ENCODE data around the gene RABGAP1L.

Gene RABGAP1L

DNA sequence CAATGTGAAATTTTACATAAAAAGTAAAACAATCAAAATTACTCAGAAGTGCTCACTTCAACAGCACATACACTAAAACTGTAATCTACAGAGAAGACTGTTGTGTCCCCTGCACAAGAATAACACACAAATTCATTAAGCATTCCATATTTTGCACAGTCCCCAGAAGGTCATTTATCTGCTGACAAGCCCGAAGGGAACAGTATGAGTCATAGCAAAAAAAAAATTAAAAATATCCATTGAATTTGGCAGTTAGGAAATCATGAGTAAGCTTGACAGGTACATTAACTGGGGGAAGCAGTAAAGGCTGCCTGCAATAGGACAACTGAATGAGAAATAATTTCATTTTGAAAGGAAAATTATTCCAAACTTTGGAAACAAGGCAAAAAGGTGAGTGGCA, 837.2 kb downstream of the RABGAP1L start:
- H3K36me3 ChIP-seq (ENCODE audit: low read length) = peaks cover 21% of the 10 kb centered on the region; the same call in 1 of the 2 replicates
- H2AFZ ChIP-seq (ENCODE audit: low read depth, low read length, severe bottlenecking) = no peak overlapping the region
- H3K79me2 ChIP-seq (ENCODE audit: insufficient read depth, low read length) = peaks cover 16% of the 10 kb centered on the region
- no peak overlapping the region for H3K27ac ChIP-seq (ENCODE audit: low read depth, low read length)
- no peaks in the 10 kb centered on the region for H4K20me1 ChIP-seq (ENCODE audit: low read depth, low read length)
- H3K9ac ChIP-seq (ENCODE audit: low read length) = no peak overlapping the region
- peaks cover 37% of the 10 kb centered on the region for H3F3A ChIP-seq (ENCODE audit: insufficient read depth)
- H3K4me3 ChIP-seq (ENCODE audit: insufficient read depth, low read length, poor library complexity, severe bottlenecking) = no peak overlapping the region
- TF ChIP-seq EZH2phosphoT487 (conservative IDR thresholded peaks at IDR 0.05; ENCODE audit: low read length) = no peak
- no peak for TF ChIP-seq CTCF (IDR thresholded peaks at IDR 0.05; ENCODE audit: insufficient read depth, low read length, poor library complexity, severe bottlenecking)
- no peaks in the 10 kb centered on the region for H3K9me2 ChIP-seq (replicated peaks; ENCODE audit: insufficient read depth, low read length)
- no peak overlapping the region for H3K4me2 ChIP-seq (ENCODE audit: low read depth, low read length, poor library complexity, severe bottlenecking)
- H3K27me3 ChIP-seq (ENCODE audit: low read length) = no peaks in the 10 kb centered on the region
- H3K9me3 ChIP-seq (ENCODE audit: insufficient read depth, low read length) = no peaks in the 10 kb centered on the region

- H3K9me2 ChIP-seq (replicated peaks; ENCODE audit: insufficient read depth, low read length) = no peaks in the 10 kb centered on the region
- no peak overlapping the region for H3K4me2 ChIP-seq (ENCODE audit: low read depth, low read length, poor library complexity, severe bottlenecking)
- H3K9ac ChIP-seq (ENCODE audit: low read length) = no peak overlapping the region
- peaks cover 34% of the 10 kb centered on the region for H3F3A ChIP-seq (ENCODE audit: insufficient read depth)
- no peak for TF ChIP-seq EZH2phosphoT487 (conservative IDR thresholded peaks at IDR 0.05; ENCODE audit: low read length)
- TF ChIP-seq CTCF (IDR thresholded peaks at IDR 0.05; ENCODE audit: insufficient read depth, low read length, poor library complexity, severe bottlenecking) = no peak
- peaks cover 21% of the 10 kb centered on the region for H3K79me2 ChIP-seq (ENCODE audit: insufficient read depth, low read length)
- peaks cover under 1% of the 10 kb centered on the region; the same call in 1 of the 2 replicates for H4K20me1 ChIP-seq (ENCODE audit: low read depth, low read length)
- H3K27me3 ChIP-seq (ENCODE audit: low read length) = no peaks in the 10 kb centered on the region
- H3K9me3 ChIP-seq (ENCODE audit: insufficient read depth, low read length) = no peaks in the 10 kb centered on the region
- H3K36me3 ChIP-seq (ENCODE audit: low read length) = peaks cover 19% of the 10 kb centered on the region; the same call in 1 of the 2 replicates
- no peak overlapping the region for H3K27ac ChIP-seq (ENCODE audit: low read depth, low read length)
- H2AFZ ChIP-seq (ENCODE audit: low read depth, low read length, severe bottlenecking) = no peak overlapping the region
- no peak overlapping the region for H3K4me3 ChIP-seq (ENCODE audit: insufficient read depth, low read length, poor library complexity, severe bottlenecking)
Measured at GRCh38 chr1:174997041-174997440, 837.7 kb downstream of the RABGAP1L start.

DNA sequence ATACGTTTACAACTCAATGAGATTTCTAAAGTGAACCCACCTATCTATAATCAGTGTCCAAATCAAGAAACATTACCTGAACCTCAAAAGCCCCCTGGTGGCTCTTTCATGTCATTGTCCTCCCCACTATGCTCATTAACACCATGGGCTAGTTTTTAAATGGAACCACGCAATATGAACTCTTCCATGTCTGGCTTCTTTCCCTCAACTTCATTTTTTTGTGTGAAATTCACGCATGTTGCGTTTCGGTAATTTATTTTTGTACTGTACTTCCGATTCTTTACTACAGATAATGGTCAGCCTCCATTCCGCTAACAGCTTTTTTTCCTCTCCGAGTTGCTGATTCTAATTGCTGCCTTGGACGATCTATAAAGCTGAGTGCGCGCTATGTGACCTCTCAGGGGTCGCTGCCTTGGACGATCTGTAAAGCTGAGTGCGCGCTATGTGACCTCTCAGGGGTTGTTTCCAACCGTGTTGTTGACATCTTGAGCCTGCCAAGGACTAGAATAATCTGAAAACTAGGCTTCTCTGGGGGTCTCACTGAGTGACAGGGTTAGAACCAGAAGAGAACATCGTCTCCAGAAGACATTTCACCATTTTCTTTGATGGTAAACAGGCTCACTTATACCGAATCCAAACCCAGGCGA, 839.4 kb downstream of the RABGAP1L start:
- Histone ChIP-seq H3K27ac (ENCODE audit: low read depth, low read length) (peak overlapping the region; percentile 94), H3K27me3 (ENCODE audit: low read length) (no peaks in the 10 kb centered on the region), H2AFZ (ENCODE audit: low read depth, low read length, severe bottlenecking) (peak overlapping the region; percentile 83), H3K9me2 (replicated peaks; ENCODE audit: insufficient read depth, low read length) (no peaks in the 10 kb centered on the region), H3K36me3 (ENCODE audit: low read length) (peaks cover 9% of the 10 kb centered on the region; the same call in 1 of the 2 replicates), H3K9ac (ENCODE audit: low read length) (peak overlapping the region; percentile 98), H3F3A (ENCODE audit: insufficient read depth) (peaks cover 37% of the 10 kb centered on the region), H3K4me3 (ENCODE audit: insufficient read depth, low read length, poor library complexity, severe bottlenecking) (peak overlapping the region; percentile 75), H3K79me2 (ENCODE audit: insufficient read depth, low read length) (peaks cover 38% of the 10 kb centered on the region), H3K4me2 (ENCODE audit: low read depth, low read length, poor library complexity, severe bottlenecking) (peak overlapping the region; percentile 88), H4K20me1 (ENCODE audit: low read depth, low read length) (peaks cover 7% of the 10 kb centered on the region; the same call in 1 of the 2 replicates), H3K9me3 (ENCODE audit: insufficient read depth, low read length) (no peaks in the 10 kb centered on the region)
- no peak for TF ChIP-seq EZH2phosphoT487 (conservative IDR thresholded peaks at IDR 0.05; ENCODE audit: low read length)
- TF ChIP-seq CTCF (IDR thresholded peaks at IDR 0.05; ENCODE audit: insufficient read depth, low read length, poor library complexity, severe bottlenecking) = peak; percentile 57
